CD14-positive monocyte (primary cell): Measurements from ENCODE around the gene F2. TPM values are rescaled to one million over a fixed set of nuclear protein-coding genes. Genes with fewer than 3 reads are reported as not detected.
A peak's percentile ranks its signal among the peaks of the same experiment; 100 is the strongest.

ENCODE experiments used
- DNase-seq, 3 donors: peaks; one replicate each; pipeline ENCODE4 v3.0.0-alpha.2; 2011 to 2022
- H2AFZ ChIP-seq: 2 replicates; pipeline ENCODE4 v1.6.0; 2012; ENCODE audit warnings: mild to moderate bottlenecking, low read depth, low read length, inconsistent platforms; ENCODE audit not compliant: insufficient read depth, poor library complexity, severe bottlenecking
- H3K27ac ChIP-seq, 2 donors: 1 replicate in 1 of 2; 2 replicates in 1 of 2; pipeline ENCODE4 v1.5.1; 2012 to 2013; ENCODE audit warnings: low read length in 2 of 2, control low read depth in 1 of 2, inconsistent platforms in 1 of 2, low read depth in 1 of 2, mild to moderate bottlenecking in 1 of 2
- H3K27me3 ChIP-seq, 2 donors: one replicate each; pipeline versions ENCODE4 v1.6.0 to v1.6.1; 2011 to 2013; ENCODE audit warnings: low read length in 2 of 2; ENCODE audit not compliant: control insufficient read depth in 2 of 2, insufficient read depth in 2 of 2
- H3K36me3 ChIP-seq, 2 donors: replicated peaks in 1 of 2; 1 replicate in 1 of 2; 2 replicates in 1 of 2; pipeline versions ENCODE4 v1.5.1 to v1.6.1; 2012 to 2013; ENCODE audit warnings: low read length in 2 of 2, control low read depth in 1 of 2, inconsistent platforms in 1 of 2, mild to moderate bottlenecking in 1 of 2; ENCODE audit not compliant: insufficient read depth in 2 of 2, control insufficient read depth in 1 of 2
- H3K4me1 ChIP-seq, 2 donors: 1 replicate in 1 of 2; 2 replicates in 1 of 2; pipeline versions ENCODE4 v1.5.1 to v1.6.1; 2012 to 2013; ENCODE audit warnings: low read length in 2 of 2, control low read depth in 1 of 2, inconsistent platforms in 1 of 2, mild to moderate bottlenecking in 1 of 2, moderate library complexity in 1 of 2; ENCODE audit not compliant: insufficient read depth in 2 of 2, control insufficient read depth in 1 of 2
- H3K4me2 ChIP-seq: replicated peaks from 2 replicates; pipeline ENCODE3; 2012; ENCODE audit warnings: low read length, moderate library complexity, mild to moderate bottlenecking; ENCODE audit not compliant: poor library complexity, severe bottlenecking; ENCODE audit errors: extremely low read depth
- H3K4me3 ChIP-seq, 3 experiments: fragments of 200-600 bp in 1 of 3; sonication (generic) in 1 of 3; replicated peaks in 1 of 3; 1 replicate in 2 of 3; 2 replicates in 1 of 3; pipeline ENCODE4 v1.5.1; 2011 to 2013; ENCODE audit warnings: low read length in 3 of 3, mild to moderate bottlenecking in 3 of 3, control low read depth in 2 of 3, low read depth in 2 of 3, inconsistent platforms in 1 of 3, moderate library complexity in 1 of 3
- H3K79me2 ChIP-seq: 2 replicates; pipeline ENCODE4 v1.6.0; 2012; ENCODE audit warnings: mild to moderate bottlenecking, control low read depth, inconsistent platforms, low read length, moderate library complexity; ENCODE audit not compliant: insufficient read depth
- H3K9ac ChIP-seq: 2 replicates; pipeline ENCODE4 v1.6.0; 2017; ENCODE audit warnings: low read length, mild to moderate bottlenecking; ENCODE audit not compliant: insufficient read depth, poor library complexity, severe bottlenecking
- H3K9me3 ChIP-seq, 2 donors: replicated peaks in 1 of 2; 1 replicate in 1 of 2; 2 replicates in 1 of 2; pipeline versions ENCODE4 v1.5.1 to v1.6.1; 2012 to 2013; ENCODE audit warnings: low read length in 2 of 2, control low read depth in 1 of 2; ENCODE audit not compliant: control insufficient read depth in 1 of 2, insufficient read depth in 1 of 2
- H4K20me1 ChIP-seq: 2 replicates; pipeline ENCODE4 v1.6.0; 2012; ENCODE audit warnings: mild to moderate bottlenecking, low read length, control low read depth, moderate library complexity; ENCODE audit not compliant: insufficient read depth
- H3K27ac Mint-ChIP-seq, 7 donors: one replicate each; pipeline ENCODE4 v1.8.0; 2020; ENCODE audit warnings: mild to moderate bottlenecking in 7 of 7, mixed read lengths in 7 of 7, moderate library complexity in 6 of 7, inconsistent platforms in 2 of 7
- H3K27me3 Mint-ChIP-seq, 3 donors: one replicate each; pipeline ENCODE4 v1.8.0; 2021 to 2022; ENCODE audit warnings: low read depth in 3 of 3, mild to moderate bottlenecking in 3 of 3, mixed read lengths in 3 of 3, moderate library complexity in 3 of 3, inconsistent platforms in 1 of 3
- H3K36me3 Mint-ChIP-seq, 2 donors: one replicate each; pipeline ENCODE4 v1.8.0; 2020; ENCODE audit warnings: mixed read lengths in 2 of 2, inconsistent platforms in 1 of 2, mild to moderate bottlenecking in 1 of 2
- H3K4me1 Mint-ChIP-seq: one replicate; pipeline ENCODE4 v1.8.0; 2020; ENCODE audit warnings: mild to moderate bottlenecking, mixed read lengths
- H3K4me3 Mint-ChIP-seq, 2 donors: one replicate each; pipeline ENCODE4 v1.8.0; 2020; ENCODE audit warnings: mild to moderate bottlenecking in 2 of 2, mixed read lengths in 2 of 2, moderate library complexity in 1 of 2
- H3K9me3 Mint-ChIP-seq, 7 donors: one replicate each; pipeline ENCODE4 v1.8.0; 2020 to 2022; ENCODE audit warnings: mixed read lengths in 7 of 7, mild to moderate bottlenecking in 6 of 7, moderate library complexity in 6 of 7, inconsistent platforms in 2 of 7
- CTCF ChIP-seq: fragments of 200-600 bp; IDR thresholded peaks from one replicate; pipeline ENCODE4 v1.8.0; 2022; ENCODE audit warnings: antibody characterized with exemption, mild to moderate bottlenecking
- WGBS: methylation state at CpG from one replicate; pipeline ENCODE4 v1.1.5; 2013; ENCODE audit warnings: missing lambda C conversion rate; ENCODE audit not compliant: insufficient coverage; 5-methylcytosine and 5-hydroxymethylcytosine counted together
- intact Hi-C, 2 donors: fragments of 100-400 bp; cut with micrococcal nuclease; formaldehyde crosslinking; loops; one replicate each; pipeline versions ENCODE4 v1.15.0 to v1.15.1; 2023
- polyA plus RNA-seq, 3 donors: library from polyadenylated mRNA; depleted of rRNA in 1 of 3; unstranded in 2 of 3; stranded (reverse) in 1 of 3; fragments of 300-500 nt in 2 of 3; fragments of >200 nt in 1 of 3; fragmentation: Illumina TruSeq in 2 of 3; gene quantifications; 1 replicate in 2 of 3; 2 replicates in 1 of 3; pipeline ENCODE4 v1.2.3, GENCODE V29; 2012 to 2021

The F2 gene
- polyA plus RNA-seq, 3 donors, result not detected

DNA sequence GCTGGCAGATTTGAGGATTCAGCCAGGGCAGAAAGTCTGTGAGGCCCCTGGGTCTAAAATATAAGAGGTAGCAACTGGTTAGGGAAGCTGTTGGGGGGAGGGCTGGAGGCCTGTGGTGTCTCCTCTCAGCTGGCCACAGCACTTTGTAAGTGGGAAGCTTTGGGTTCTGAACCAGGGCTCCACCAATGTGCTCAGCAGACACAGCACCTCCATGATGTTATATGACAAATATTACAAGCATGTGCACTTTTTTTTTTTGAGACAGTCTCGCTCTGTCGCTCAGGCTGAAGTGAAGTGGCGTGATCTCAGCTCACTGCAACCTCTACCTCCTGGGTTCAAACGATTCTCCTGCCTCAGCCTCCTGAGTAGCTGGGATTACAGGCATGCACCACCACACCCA, 26.6 kb upstream of the F2 start:
- Histone ChIP-seq H3K9me3 (no peaks in the 10 kb centered on the region), H3K9ac (no peak overlapping the region), H3K27ac (peak overlapping the region in 1 of 2 donors; percentile 26), H3K79me2 (peaks cover 77% of the 10 kb centered on the region), H3K4me3 (no peak overlapping the region), H3K27me3 (no peaks in the 10 kb centered on the region), H2AFZ (no peak overlapping the region), H3K4me2 (no peak overlapping the region), H4K20me1 (peaks cover 58% of the 10 kb centered on the region), H3K36me3 (peaks cover 70 to 97% of the 10 kb centered on the region in 2 donors), H3K4me1 (no peaks in the 10 kb centered on the region)
- H3K4me3 Mint-ChIP-seq, result no peak overlapping the region
- intact Hi-C loops, result no loop called here
- H3K36me3 Mint-ChIP-seq, result peaks cover 68 to 95% of the 10 kb centered on the region in 2 donors
- no peak for DNase-seq
- peaks cover 5% of the 10 kb centered on the region for H3K4me1 Mint-ChIP-seq
- no peak for TF ChIP-seq CTCF
- peaks cover 0 to 4% (median 0%) of the 10 kb centered on the region in 3 donors for H3K27me3 Mint-ChIP-seq
- no peaks in the 10 kb centered on the region for H3K9me3 Mint-ChIP-seq
- H3K27ac Mint-ChIP-seq, result peak overlapping the region in 3 of 7 donors; percentile 2 to 60 (median 50)
- WGBS, result 96% methylated on average over 4 of the region's 4 CpGs

GRCh38 chr11:46693597-46694012, 25.4 kb upstream of the F2 start:
- no CpG with 5 or more reads among the region's 2 CpGs for WGBS

More at GRCh38 chr11:46693597-46694012, 25.4 kb upstream of the F2 start:
- DNase-seq, result no peak
- Histone ChIP-seq H3K79me2 (peaks cover 77% of the 10 kb centered on the region), H3K27ac (no peak overlapping the region), H3K9me3 (no peaks in the 10 kb centered on the region), H3K4me1 (peaks cover 2 to 11% of the 10 kb centered on the region in 2 donors), H3K27me3 (no peaks in the 10 kb centered on the region), H2AFZ (no peak overlapping the region), H4K20me1 (peaks cover 63% of the 10 kb centered on the region), H3K4me2 (no peak overlapping the region), H3K9ac (no peak overlapping the region), H3K36me3 (peaks cover 58 to 93% of the 10 kb centered on the region in 2 donors), H3K4me3 (no peak overlapping the region)
- H3K27me3 Mint-ChIP-seq, result peaks cover 0 to 4% (median 0%) of the 10 kb centered on the region in 3 donors
- H3K4me1 Mint-ChIP-seq, result peaks cover 16% of the 10 kb centered on the region
- H3K27ac Mint-ChIP-seq, result peak overlapping the region in 2 of 7 donors; percentile 15 to 19
- H3K4me3 Mint-ChIP-seq, result no peak overlapping the region
- peaks cover 0 to 2% (median 0%) of the 10 kb centered on the region in 7 donors for H3K9me3 Mint-ChIP-seq
- peaks cover 60 to 91% of the 10 kb centered on the region in 2 donors for H3K36me3 Mint-ChIP-seq
- intact Hi-C loops, result no loop called here
- no peak for TF ChIP-seq CTCF
